HCT116 (cell line): ENCODE measurements around the gene RRBP1. TPM values are rescaled to one million over a fixed set of nuclear protein-coding genes. Genes with fewer than 3 reads are reported as not detected.

ENCODE experiments used
- ATAC-seq: fragments of 200-7000 bp; cut with Tn5 transposase; 2 replicates; pipeline ENCODE4 v1.9.1; 2020; ENCODE audit warnings: mild to moderate bottlenecking, moderate library complexity
- BruUV-seq: library from RNA; stranded (reverse); fragments of 400-500 nt; replicated peaks from 2 replicates; lab custom pipeline; 2021; lab: Mats Ljungman, UMichigan
- CTCF ChIA-PET: fragments of 300-600 bp; sonication (Branson Sonifier 250); formaldehyde crosslinking; loops from one replicate; lab custom pipeline; 2021; ENCODE audit warnings: antibody characterized with exemption; lab: Charles Lee
- POLR2A ChIA-PET: fragments of 300-600, 350-600 bp; sonication (Branson Sonifier 250); formaldehyde crosslinking; loops from one replicate; lab custom pipeline; 2021; ENCODE audit warnings: antibody characterized with exemption; lab: Charles Lee
- RAD21 ChIA-PET, 2 experiments: fragments of 300-600 bp; sonication (Branson Sonifier 250); formaldehyde crosslinking; loops; one replicate each; lab custom pipeline; 2023; ENCODE audit warnings: low total read pairs in 2 of 2; ENCODE audit not compliant: uncharacterized antibody in 2 of 2, unreplicated experiment in 2 of 2, low non-redundant PET in 1 of 2; lab: Charles Lee
- DNase-seq: peaks from one replicate; pipeline ENCODE4 v3.0.0-alpha.2; 2010; ENCODE audit warnings: low read depth, low spot score
- H2AFZ ChIP-seq: fragments of 200-600 bp; shearing (Covaris generic), sonication (generic); 2 replicates; pipeline ENCODE4 v1.6.1; 2017; ENCODE audit warnings: low read depth, mixed run types, mixed read lengths, antibody characterized with exemption, low read length; ENCODE audit not compliant: poor library complexity, severe bottlenecking
- H3K27ac ChIP-seq: 2 replicates; pipeline ENCODE4 v1.5.1; 2012; ENCODE audit warnings: low read depth, low read length
- H3K27me3 ChIP-seq: fragments of 200-600 bp; sonication (generic); 2 replicates; pipeline ENCODE4 v1.6.1; 2016; ENCODE audit warnings: mixed run types, low read length, mixed read lengths; ENCODE audit not compliant: insufficient read depth
- H3K36me3 ChIP-seq, 2 experiments: fragments of 200-500 bp in 1 of 2; fragments of 200-600 bp in 1 of 2; sonication (Bioruptor generic) in 1 of 2; sonication (generic) in 1 of 2; 2 replicates each; pipeline versions ENCODE4 v1.5.1 to v1.6.1; 2014 to 2016; ENCODE audit warnings: low read length in 2 of 2, inconsistent platforms in 1 of 2, mixed read lengths in 1 of 2, mixed run types in 1 of 2; ENCODE audit not compliant: insufficient read depth in 2 of 2, control insufficient read depth in 1 of 2
- H3K4me1 ChIP-seq, 2 experiments: fragments of 200-600 bp in 1 of 2; sonication (generic) in 1 of 2; 2 replicates each; pipeline versions ENCODE4 v1.5.1 to v1.6.1; 2012 to 2017; ENCODE audit warnings: low read length in 2 of 2, inconsistent platforms in 1 of 2, mild to moderate bottlenecking in 1 of 2, mixed read lengths in 1 of 2, mixed run types in 1 of 2, moderate library complexity in 1 of 2; ENCODE audit not compliant: insufficient read depth in 2 of 2, control insufficient read depth in 1 of 2
- H3K4me2 ChIP-seq: fragments of 200-600 bp; sonication (generic); 2 replicates; pipeline ENCODE4 v1.6.1; 2017; ENCODE audit warnings: mixed run types, low read length, mixed read lengths
- H3K4me3 ChIP-seq, 2 experiments: fragments of 200-600 bp in 1 of 2; sonication (generic) in 1 of 2; replicated peaks in 1 of 2; 2 replicates each; pipeline ENCODE4 v1.5.1; 2011 to 2016; ENCODE audit warnings: low read length in 2 of 2, control low read depth in 1 of 2, low read depth in 1 of 2, mild to moderate bottlenecking in 1 of 2, mixed read lengths in 1 of 2, mixed run types in 1 of 2
- H3K79me2 ChIP-seq: fragments of 200-600 bp; sonication (generic); 2 replicates; pipeline ENCODE4 v1.6.1; 2017; ENCODE audit warnings: mild to moderate bottlenecking, mixed run types, low read length, moderate library complexity, mixed read lengths; ENCODE audit not compliant: insufficient read depth
- H3K9ac ChIP-seq: fragments of 200-600 bp; sonication (generic); 2 replicates; pipeline ENCODE4 v1.6.1; 2016; ENCODE audit warnings: low read length, mixed read lengths
- H3K9me2 ChIP-seq: fragments of 200-600 bp; sonication (generic), shearing (Covaris generic); 2 replicates; pipeline ENCODE4 v1.6.1; 2017; ENCODE audit warnings: mixed run types, mild to moderate bottlenecking, moderate library complexity; ENCODE audit not compliant: insufficient read depth
- H3K9me3 ChIP-seq, 2 experiments: fragments of 200-500 bp in 1 of 2; fragments of 200-600 bp in 1 of 2; sonication (Bioruptor generic) in 1 of 2; sonication (generic) in 1 of 2; 2 replicates each; pipeline ENCODE4 v1.6.1; 2014 to 2017; ENCODE audit warnings: low read length in 2 of 2, mixed read lengths in 2 of 2, inconsistent platforms in 1 of 2, low read depth in 1 of 2, mild to moderate bottlenecking in 1 of 2, mixed run types in 1 of 2, moderate library complexity in 1 of 2; ENCODE audit not compliant: control insufficient read depth in 1 of 2, insufficient read depth in 1 of 2
- H4K20me1 ChIP-seq: fragments of 200-600 bp; sonication (generic), shearing (Covaris generic); 2 replicates; pipeline ENCODE4 v1.6.1; 2017; ENCODE audit warnings: mixed run types, mild to moderate bottlenecking, moderate library complexity; ENCODE audit not compliant: insufficient read depth
- CEBPB ChIP-seq: IDR thresholded peaks from 2 replicates; pipeline ENCODE4 v1.6.1; 2012; ENCODE audit warnings: low read depth
- ELF1 ChIP-seq: IDR thresholded peaks from 2 replicates; pipeline ENCODE4 v1.6.1; 2012; ENCODE audit warnings: low read depth, borderline replicate concordance
- EZH2 ChIP-seq: fragments of 200-600 bp; sonication (generic); IDR thresholded peaks from 2 replicates; pipeline ENCODE4 v1.6.1; 2017; ENCODE audit warnings: antibody characterized with exemption, mixed run types
- EZH2phosphoT487 ChIP-seq: fragments of 200-600 bp; IDR thresholded peaks from 2 replicates; pipeline ENCODE4 v1.6.1; 2018; ENCODE audit warnings: antibody characterized with exemption, borderline replicate concordance
- FOSL1 ChIP-seq: IDR thresholded peaks from 2 replicates; pipeline ENCODE4 v1.6.1; 2012; ENCODE audit warnings: low read depth
- JUND ChIP-seq: IDR thresholded peaks from 2 replicates; pipeline ENCODE4 v1.6.1; 2012
- POLR2A ChIP-seq: IDR thresholded peaks from 2 replicates; pipeline ENCODE4 v1.7.0; 2011; ENCODE audit warnings: borderline replicate concordance; ENCODE audit not compliant: insufficient read depth, insufficient read length; ENCODE audit errors: extremely low read depth
- POLR2AphosphoS5 ChIP-seq: IDR thresholded peaks from 2 replicates; pipeline ENCODE4 v1.6.1; 2011; ENCODE audit warnings: mild to moderate bottlenecking, low read depth, low read length, moderate library complexity
- RAD21 ChIP-seq: IDR thresholded peaks from 2 replicates; pipeline ENCODE4 v1.6.1; 2012; ENCODE audit warnings: low read depth, mild to moderate bottlenecking
- SP1 ChIP-seq: IDR thresholded peaks from 2 replicates; pipeline ENCODE4 v1.6.1; 2012; ENCODE audit warnings: low read depth
- YY1 ChIP-seq: IDR thresholded peaks from 2 replicates; pipeline ENCODE4 v1.6.1; 2011; ENCODE audit warnings: low read length, low read depth, moderate library complexity, mild to moderate bottlenecking; ENCODE audit not compliant: insufficient replicate concordance; ENCODE audit errors: extremely low read depth
- ZNF274 ChIP-seq: fragments of 200-500 bp; sonication (Bioruptor generic); IDR thresholded peaks from 2 replicates; pipeline ENCODE4 v1.6.1; 2014; ENCODE audit warnings: mild to moderate bottlenecking, low read depth, low read length, inconsistent platforms
- intact Hi-C: fragments of 100-400 bp; cut with micrococcal nuclease; formaldehyde crosslinking; loops from 2 replicates; pipeline ENCODE4 v1.10.0; 2022
- total RNA-seq: library from RNA; stranded (reverse); gene quantifications from one replicate; pipeline ENCODE4 v1.2.1, GENCODE V29; 2021; ENCODE audit not compliant: unreplicated experiment
- TF ChIP-seq, protein P1 (sequence below): IDR thresholded peaks from 2 replicates; pipeline ENCODE4 v1.6.1; 2012
- TF ChIP-seq, protein P2 (sequence below): IDR thresholded peaks from 2 replicates; pipeline ENCODE4 v1.6.1; 2012

The RRBP1 gene
- total RNA-seq, 1 experiment from 2014 or later, result 123 TPM

DNA sequence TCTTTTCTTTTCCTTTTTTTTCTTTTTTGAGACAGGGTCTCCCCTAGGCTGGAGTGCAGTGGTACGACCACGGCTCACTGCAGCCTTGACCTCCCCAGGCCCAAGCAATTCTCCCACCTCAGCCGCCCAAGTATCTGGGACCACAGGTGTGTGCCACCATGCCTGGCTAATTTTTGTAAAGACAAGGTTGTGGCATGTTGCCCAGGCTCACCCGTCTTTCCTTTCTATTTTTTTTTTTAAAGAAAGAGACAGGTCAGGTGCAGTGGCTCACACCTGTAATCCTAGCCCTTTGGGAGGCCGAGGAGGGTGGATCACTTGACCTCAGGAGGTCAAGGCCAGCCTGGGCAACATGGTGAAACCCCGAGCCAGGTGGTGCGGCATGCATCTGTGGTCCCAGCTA lies 34.3 kb upstream of the RRBP1 start:
- Histone ChIP-seq H3K4me3 (no peak overlapping the region), H3K4me2 (no peak overlapping the region), H3K36me3 (no peaks in the 10 kb centered on the region; a peak in 1 of 4 replicates), H3K27me3 (no peaks in the 10 kb centered on the region), H2AFZ (no peak overlapping the region), H3K9me3 (no peaks in the 10 kb centered on the region), H3K79me2 (no peaks in the 10 kb centered on the region), H3K4me1 (no peaks in the 10 kb centered on the region), H3K9me2 (no peaks in the 10 kb centered on the region), H3K27ac (no peak overlapping the region), H3K9ac (no peak overlapping the region), H4K20me1 (no peaks in the 10 kb centered on the region)
- ChIA-PET POLR2A (no interaction called here), CTCF (interaction anchor here (0.7 kb wide), 1 partner anchor 182 kb away, joined by 4 read pairs; no protein-coding TSS in a partner anchor), RAD21 (no interaction called here)
- ATAC-seq (no peak), DNase-seq (no peak)
- BruUV-seq, result no TSS peak
- no peak for TF ChIP-seq SP1
- TF ChIP-seq JUND, result no peak
- TF ChIP-seq YY1, result no peak
- TF ChIP-seq CEBPB, result no peak
- no peak for TF ChIP-seq EZH2phosphoT487
- no peak for TF ChIP-seq POLR2A
- no peak for TF ChIP-seq ELF1
- TF ChIP-seq, protein P1, sequence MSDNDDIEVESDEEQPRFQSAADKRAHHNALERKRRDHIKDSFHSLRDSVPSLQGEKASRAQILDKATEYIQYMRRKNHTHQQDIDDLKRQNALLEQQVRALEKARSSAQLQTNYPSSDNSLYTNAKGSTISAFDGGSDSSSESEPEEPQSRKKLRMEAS, result no peak
- no peak for TF ChIP-seq FOSL1
- no peak for TF ChIP-seq ZNF274
- no peak for TF ChIP-seq EZH2
- TF ChIP-seq, protein P2, sequence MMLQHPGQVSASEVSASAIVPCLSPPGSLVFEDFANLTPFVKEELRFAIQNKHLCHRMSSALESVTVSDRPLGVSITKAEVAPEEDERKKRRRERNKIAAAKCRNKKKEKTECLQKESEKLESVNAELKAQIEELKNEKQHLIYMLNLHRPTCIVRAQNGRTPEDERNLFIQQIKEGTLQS, result no peak
- no peak for TF ChIP-seq POLR2AphosphoS5
- TF ChIP-seq RAD21, result no peak
- intact Hi-C loops, result no loop called here
